CD14-positive monocyte (primary cell): Measurements from ENCODE around the gene CAV1. TPM values are rescaled to one million over a fixed set of nuclear protein-coding genes. Genes with fewer than 3 reads are reported as not detected.

Experiments used
- DNase-seq, 3 donors: peaks; one replicate each; pipeline ENCODE4 v3.0.0-alpha.2; 2011 to 2022
- H2AFZ ChIP-seq: 2 replicates; pipeline ENCODE4 v1.6.0; 2012; ENCODE audit warnings: mild to moderate bottlenecking, low read depth, low read length, inconsistent platforms; ENCODE audit not compliant: insufficient read depth, poor library complexity, severe bottlenecking
- H3K27ac ChIP-seq, 2 donors: 1 replicate in 1 of 2; 2 replicates in 1 of 2; pipeline ENCODE4 v1.5.1; 2012 to 2013; ENCODE audit warnings: low read length in 2 of 2, control low read depth in 1 of 2, inconsistent platforms in 1 of 2, low read depth in 1 of 2, mild to moderate bottlenecking in 1 of 2
- H3K27me3 ChIP-seq, 2 donors: one replicate each; pipeline versions ENCODE4 v1.6.0 to v1.6.1; 2011 to 2013; ENCODE audit warnings: low read length in 2 of 2; ENCODE audit not compliant: control insufficient read depth in 2 of 2, insufficient read depth in 2 of 2
- H3K36me3 ChIP-seq, 2 donors: replicated peaks in 1 of 2; 1 replicate in 1 of 2; 2 replicates in 1 of 2; pipeline versions ENCODE4 v1.5.1 to v1.6.1; 2012 to 2013; ENCODE audit warnings: low read length in 2 of 2, control low read depth in 1 of 2, inconsistent platforms in 1 of 2, mild to moderate bottlenecking in 1 of 2; ENCODE audit not compliant: insufficient read depth in 2 of 2, control insufficient read depth in 1 of 2
- H3K4me1 ChIP-seq, 2 donors: 1 replicate in 1 of 2; 2 replicates in 1 of 2; pipeline versions ENCODE4 v1.5.1 to v1.6.1; 2012 to 2013; ENCODE audit warnings: low read length in 2 of 2, control low read depth in 1 of 2, inconsistent platforms in 1 of 2, mild to moderate bottlenecking in 1 of 2, moderate library complexity in 1 of 2; ENCODE audit not compliant: insufficient read depth in 2 of 2, control insufficient read depth in 1 of 2
- H3K4me2 ChIP-seq: replicated peaks from 2 replicates; pipeline ENCODE3; 2012; ENCODE audit warnings: low read length, moderate library complexity, mild to moderate bottlenecking; ENCODE audit not compliant: poor library complexity, severe bottlenecking; ENCODE audit errors: extremely low read depth
- H3K4me3 ChIP-seq, 3 experiments: fragments of 200-600 bp in 1 of 3; sonication (generic) in 1 of 3; replicated peaks in 1 of 3; 1 replicate in 2 of 3; 2 replicates in 1 of 3; pipeline ENCODE4 v1.5.1; 2011 to 2013; ENCODE audit warnings: low read length in 3 of 3, mild to moderate bottlenecking in 3 of 3, control low read depth in 2 of 3, low read depth in 2 of 3, inconsistent platforms in 1 of 3, moderate library complexity in 1 of 3
- H3K79me2 ChIP-seq: 2 replicates; pipeline ENCODE4 v1.6.0; 2012; ENCODE audit warnings: mild to moderate bottlenecking, control low read depth, inconsistent platforms, low read length, moderate library complexity; ENCODE audit not compliant: insufficient read depth
- H3K9ac ChIP-seq: 2 replicates; pipeline ENCODE4 v1.6.0; 2017; ENCODE audit warnings: low read length, mild to moderate bottlenecking; ENCODE audit not compliant: insufficient read depth, poor library complexity, severe bottlenecking
- H3K9me3 ChIP-seq, 2 donors: replicated peaks in 1 of 2; 1 replicate in 1 of 2; 2 replicates in 1 of 2; pipeline versions ENCODE4 v1.5.1 to v1.6.1; 2012 to 2013; ENCODE audit warnings: low read length in 2 of 2, control low read depth in 1 of 2; ENCODE audit not compliant: control insufficient read depth in 1 of 2, insufficient read depth in 1 of 2
- H4K20me1 ChIP-seq: 2 replicates; pipeline ENCODE4 v1.6.0; 2012; ENCODE audit warnings: mild to moderate bottlenecking, low read length, control low read depth, moderate library complexity; ENCODE audit not compliant: insufficient read depth
- H3K27ac Mint-ChIP-seq, 7 donors: one replicate each; pipeline ENCODE4 v1.8.0; 2020; ENCODE audit warnings: mild to moderate bottlenecking in 7 of 7, mixed read lengths in 7 of 7, moderate library complexity in 6 of 7, inconsistent platforms in 2 of 7
- H3K27me3 Mint-ChIP-seq, 3 donors: one replicate each; pipeline ENCODE4 v1.8.0; 2021 to 2022; ENCODE audit warnings: low read depth in 3 of 3, mild to moderate bottlenecking in 3 of 3, mixed read lengths in 3 of 3, moderate library complexity in 3 of 3, inconsistent platforms in 1 of 3
- H3K36me3 Mint-ChIP-seq, 2 donors: one replicate each; pipeline ENCODE4 v1.8.0; 2020; ENCODE audit warnings: mixed read lengths in 2 of 2, inconsistent platforms in 1 of 2, mild to moderate bottlenecking in 1 of 2
- H3K4me1 Mint-ChIP-seq: one replicate; pipeline ENCODE4 v1.8.0; 2020; ENCODE audit warnings: mild to moderate bottlenecking, mixed read lengths
- H3K4me3 Mint-ChIP-seq, 2 donors: one replicate each; pipeline ENCODE4 v1.8.0; 2020; ENCODE audit warnings: mild to moderate bottlenecking in 2 of 2, mixed read lengths in 2 of 2, moderate library complexity in 1 of 2
- H3K9me3 Mint-ChIP-seq, 7 donors: one replicate each; pipeline ENCODE4 v1.8.0; 2020 to 2022; ENCODE audit warnings: mixed read lengths in 7 of 7, mild to moderate bottlenecking in 6 of 7, moderate library complexity in 6 of 7, inconsistent platforms in 2 of 7
- CTCF ChIP-seq: fragments of 200-600 bp; IDR thresholded peaks from one replicate; pipeline ENCODE4 v1.8.0; 2022; ENCODE audit warnings: antibody characterized with exemption, mild to moderate bottlenecking
- WGBS: methylation state at CpG from one replicate; pipeline ENCODE4 v1.1.5; 2013; ENCODE audit warnings: missing lambda C conversion rate; ENCODE audit not compliant: insufficient coverage; 5-methylcytosine and 5-hydroxymethylcytosine counted together
- intact Hi-C, 2 donors: fragments of 100-400 bp; cut with micrococcal nuclease; formaldehyde crosslinking; loops; one replicate each; pipeline versions ENCODE4 v1.15.0 to v1.15.1; 2023
- polyA plus RNA-seq, 3 donors: library from polyadenylated mRNA; depleted of rRNA in 1 of 3; unstranded in 2 of 3; stranded (reverse) in 1 of 3; fragments of 300-500 nt in 2 of 3; fragments of >200 nt in 1 of 3; fragmentation: Illumina TruSeq in 2 of 3; gene quantifications; 1 replicate in 2 of 3; 2 replicates in 1 of 3; pipeline ENCODE4 v1.2.3, GENCODE V29; 2012 to 2021

The CAV1 gene
- polyA plus RNA-seq, 3 donors = not detected

GRCh38 chr7:116595063-116595462 is 70.2 kb downstream of the CAV1 start:
- TF ChIP-seq CTCF = no peak
- peaks cover 27 to 30% of the 10 kb centered on the region in 2 donors for H3K27me3 ChIP-seq
- H3K79me2 ChIP-seq = no peaks in the 10 kb centered on the region
- no peak for DNase-seq
- 98% methylated on average over 8 of the region's 9 CpGs for WGBS
- no peaks in the 10 kb centered on the region for H4K20me1 ChIP-seq
- H3K9me3 ChIP-seq = no peaks in the 10 kb centered on the region
- Mint-ChIP-seq H3K27me3 (peaks cover 11 to 25% (median 24%) of the 10 kb centered on the region in 3 donors), H3K36me3 (peaks cover 0 to 3% of the 10 kb centered on the region in 2 donors), H3K27ac (no peak overlapping the region), H3K4me1 (peaks cover 26% of the 10 kb centered on the region), H3K9me3 (no peaks in the 10 kb centered on the region), H3K4me3 (no peak overlapping the region)
- no peak overlapping the region for H3K9ac ChIP-seq
- H3K4me1 ChIP-seq = peaks cover 16 to 31% of the 10 kb centered on the region in 2 donors
- intact Hi-C loops = loop anchor here in 1 of 2 donors (10.0 kb wide), 1 partner anchor 210 kb away; no protein-coding TSS in a partner anchor
- H3K27ac ChIP-seq = no peak overlapping the region
- no peak overlapping the region for H3K4me2 ChIP-seq
- no peak overlapping the region for H3K4me3 ChIP-seq
- H3K36me3 ChIP-seq = no peaks in the 10 kb centered on the region
- no peak overlapping the region for H2AFZ ChIP-seq

- peak overlapping the region in 1 of 7 donors; percentile 12 for H3K27ac Mint-ChIP-seq
- Histone ChIP-seq H3K4me2 (no peak overlapping the region), H2AFZ (no peak overlapping the region), H3K27ac (no peak overlapping the region), H3K4me3 (no peak overlapping the region), H3K9me3 (no peaks in the 10 kb centered on the region), H3K9ac (no peak overlapping the region), H3K27me3 (peaks cover 27 to 30% of the 10 kb centered on the region in 2 donors), H3K79me2 (no peaks in the 10 kb centered on the region), H3K4me1 (peaks cover 12 to 22% of the 10 kb centered on the region in 2 donors), H3K36me3 (no peaks in the 10 kb centered on the region), H4K20me1 (no peaks in the 10 kb centered on the region)
- no peak for TF ChIP-seq CTCF
- no peak for DNase-seq
- 94% methylated on average over 5 of the region's 6 CpGs for WGBS
- peaks cover 0 to 3% of the 10 kb centered on the region in 2 donors for H3K36me3 Mint-ChIP-seq
- H3K4me1 Mint-ChIP-seq = peaks cover 20% of the 10 kb centered on the region
- H3K9me3 Mint-ChIP-seq = no peaks in the 10 kb centered on the region
- peaks cover 18 to 33% (median 27%) of the 10 kb centered on the region in 3 donors for H3K27me3 Mint-ChIP-seq
- H3K4me3 Mint-ChIP-seq = no peak overlapping the region
- intact Hi-C loops = loop anchor here in 1 of 2 donors (10.0 kb wide), 1 partner anchor 207 kb away; no protein-coding TSS in a partner anchor
Measured at GRCh38 chr7:116597384-116597783, 72.5 kb downstream of the CAV1 start.
